ENCODE measurements around the gene HS2ST1. TPM values are rescaled to one million over a fixed set of nuclear protein-coding genes. Genes with fewer than 3 reads are reported as not detected.
"Not testable (repeated sequence)": the region's sequence is repeated elsewhere in the genome, so short reads cannot be mapped to it uniquely, and the experiment has no call there.

The HS2ST1 gene
- 16.0 TPM for polyA plus RNA-seq (2012; ENCODE audit: missing spikeins)

DNA sequence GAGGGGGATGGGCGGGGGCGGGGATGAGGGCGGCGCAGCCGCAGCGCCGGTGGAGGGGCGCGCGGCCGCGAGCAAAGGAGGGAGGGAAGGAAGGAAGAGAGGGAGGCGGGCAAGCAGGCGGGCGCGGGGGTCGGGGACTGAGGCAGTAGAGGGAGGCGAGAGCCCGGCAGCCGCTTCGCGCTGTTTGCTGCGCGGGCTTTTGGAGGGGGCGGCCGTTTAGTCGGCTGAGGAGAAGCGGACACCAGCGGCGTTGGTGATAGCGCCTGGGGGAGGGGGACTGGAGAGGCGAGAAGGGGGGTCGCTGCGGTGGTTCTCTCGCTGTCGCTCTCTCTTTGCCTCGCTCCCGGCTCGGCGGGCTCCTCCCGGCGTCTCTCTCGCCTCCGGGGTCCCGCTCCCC is at the start of gene HS2ST1:
HS2ST1 (plus strand) TSS at position 35 of the 397 bp plus-strand sequence.
- TF ChIP-seq POLR2AphosphoS5 (IDR thresholded peaks at IDR 0.05; ENCODE audit: low read depth, low read length): no peak; the same call in 1 of the 2 replicates
- TF ChIP-seq POLR2A (IDR thresholded peaks at IDR 0.05; ENCODE audit: low read depth, low read length): peak; percentile 74
- peak; percentile 25; the same call in 1 of the 2 replicates for TF ChIP-seq TAF1 (IDR thresholded peaks at IDR 0.05; ENCODE audit: borderline replicate concordance, low read depth, low read length)
- DNase-seq (ENCODE audit: insufficient read length): no peak
- FAIRE-seq: no peak

DNA sequence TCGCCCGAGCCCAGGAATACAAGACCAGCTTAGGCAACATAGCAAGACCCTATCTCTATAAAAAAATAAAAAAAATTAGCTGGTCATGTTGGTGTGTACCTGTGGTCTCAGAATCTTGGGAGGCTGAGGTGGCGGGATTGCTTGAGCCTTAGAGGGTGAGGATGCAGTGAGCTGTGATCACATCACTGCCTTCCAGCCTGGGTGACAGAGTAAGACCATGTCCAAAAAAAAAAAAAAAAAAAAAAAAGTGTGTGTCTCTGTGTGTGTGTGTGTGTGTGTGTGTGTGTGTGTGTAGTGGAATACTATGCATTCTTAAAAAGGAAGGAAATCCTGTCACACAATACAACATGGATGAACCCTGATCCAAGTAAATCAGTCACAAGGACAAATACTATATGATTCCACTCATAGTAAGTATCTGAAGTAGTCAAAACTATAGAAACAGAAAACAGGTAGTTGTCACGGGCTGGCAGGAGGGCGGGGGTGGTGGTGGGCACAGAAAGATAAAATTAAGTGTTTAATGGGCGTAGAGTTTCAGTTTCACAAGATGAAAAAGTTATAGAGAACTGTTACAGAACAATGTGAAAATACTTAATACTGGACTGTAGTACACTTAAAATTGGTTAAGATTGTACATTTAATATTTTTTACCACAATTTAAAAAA is 48.3 kb upstream of the HS2ST1 start:
- DNase-seq (ENCODE audit: insufficient read length) (no peak), FAIRE-seq (peak; percentile 33)
- no peak for TF ChIP-seq POLR2AphosphoS5 (IDR thresholded peaks at IDR 0.05; ENCODE audit: low read depth, low read length)
- no peak for TF ChIP-seq TAF1 (IDR thresholded peaks at IDR 0.05; ENCODE audit: borderline replicate concordance, low read depth, low read length)
- TF ChIP-seq POLR2A (IDR thresholded peaks at IDR 0.05; ENCODE audit: low read depth, low read length): no peak

DNA sequence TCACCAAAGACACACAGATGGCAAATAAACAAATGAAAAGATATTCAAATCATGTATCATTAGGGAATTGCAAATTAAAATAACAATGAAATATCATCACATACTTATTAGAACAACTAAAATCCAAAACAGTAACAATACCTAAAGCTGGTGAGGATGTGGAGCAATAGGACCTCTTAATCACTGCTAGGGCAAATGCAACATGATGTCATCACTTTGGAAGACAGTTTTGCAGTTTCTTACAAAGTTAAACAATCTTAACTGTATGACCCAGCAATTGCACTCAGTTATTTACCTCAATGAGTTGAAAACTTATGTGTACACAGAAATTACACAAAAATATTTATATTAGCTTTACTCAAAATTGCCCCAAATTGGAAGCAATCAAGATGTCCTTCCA is 47.8 kb upstream of the HS2ST1 start:
- DNase-seq (ENCODE audit: insufficient read length): no peak
- no peak for TF ChIP-seq POLR2AphosphoS5 (IDR thresholded peaks at IDR 0.05; ENCODE audit: low read depth, low read length)
- TF ChIP-seq TAF1 (IDR thresholded peaks at IDR 0.05; ENCODE audit: borderline replicate concordance, low read depth, low read length): no peak
- TF ChIP-seq POLR2A (IDR thresholded peaks at IDR 0.05; ENCODE audit: low read depth, low read length): no peak
- FAIRE-seq: no peak

DNA sequence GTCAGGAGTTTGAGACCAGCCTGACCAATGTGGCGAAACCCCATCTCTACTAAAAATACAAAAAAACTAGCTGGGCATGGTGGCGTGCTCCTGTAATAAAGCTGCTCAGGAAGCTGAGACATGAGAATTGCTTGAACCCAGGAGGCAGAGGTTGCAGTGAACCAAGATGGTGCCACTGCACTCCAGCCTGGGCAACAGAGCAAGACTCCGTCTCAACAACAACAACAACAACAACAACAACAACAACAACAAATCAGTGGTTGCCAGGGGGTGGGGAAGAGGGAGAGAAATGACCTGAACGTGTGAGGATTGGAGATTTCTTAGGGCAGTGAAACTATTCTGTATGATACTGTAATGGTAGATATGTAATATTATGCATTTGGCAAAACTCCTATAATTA is 47.2 kb upstream of the HS2ST1 start:
- DNase-seq (ENCODE audit: insufficient read length); FAIRE-seq: not testable (repeated sequence)

DNA sequence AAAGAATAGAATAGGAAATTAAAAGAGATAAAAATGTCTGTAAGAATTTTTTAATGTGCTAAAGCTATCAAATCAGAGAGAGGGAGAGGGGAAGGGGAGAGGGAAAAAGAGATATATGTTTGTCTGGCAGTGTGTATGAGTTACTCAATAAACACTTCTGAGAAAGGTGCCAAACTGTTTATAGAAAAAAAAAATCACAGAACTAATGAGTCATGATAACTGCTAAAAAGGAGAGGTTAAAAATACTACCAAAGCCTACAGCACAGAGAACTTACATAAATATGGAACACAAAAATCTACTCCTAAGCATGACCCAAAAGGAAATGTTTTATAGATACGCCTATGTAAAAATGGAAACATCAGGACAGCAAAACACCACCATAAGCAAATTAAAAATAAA is 46.0 kb upstream of the HS2ST1 start:
- DNase-seq (ENCODE audit: insufficient read length): no peak

DNA sequence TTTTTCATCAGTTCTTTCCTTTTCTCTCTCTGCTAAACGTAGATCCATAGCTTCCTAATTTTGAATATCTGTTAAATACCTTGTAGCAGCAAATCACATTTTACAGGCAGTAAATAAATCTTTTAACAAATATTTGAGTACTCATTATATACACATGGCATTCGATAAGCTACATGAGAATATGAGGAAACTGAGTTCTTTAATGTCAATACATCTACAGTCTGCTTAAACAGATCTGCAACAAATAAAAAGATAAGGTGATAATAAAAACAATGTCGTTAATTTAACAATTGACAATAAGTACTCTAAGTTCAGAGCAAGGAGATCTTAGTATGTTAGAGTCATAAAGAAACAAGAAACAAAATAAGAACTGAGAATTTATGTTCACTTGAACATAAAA is 43.4 kb upstream of the HS2ST1 start:
- no peak for DNase-seq (ENCODE audit: insufficient read length)
- FAIRE-seq: no peak
- TF ChIP-seq TAF1 (IDR thresholded peaks at IDR 0.05; ENCODE audit: borderline replicate concordance, low read depth, low read length) (no peak), POLR2A (IDR thresholded peaks at IDR 0.05; ENCODE audit: low read depth, low read length) (no peak), POLR2AphosphoS5 (IDR thresholded peaks at IDR 0.05; ENCODE audit: low read depth, low read length) (no peak)

More for the DNA sequence above, 46.0 kb upstream of the HS2ST1 start:
- no peak for FAIRE-seq
- no peak for TF ChIP-seq TAF1 (IDR thresholded peaks at IDR 0.05; ENCODE audit: borderline replicate concordance, low read depth, low read length)
- no peak for TF ChIP-seq POLR2AphosphoS5 (IDR thresholded peaks at IDR 0.05; ENCODE audit: low read depth, low read length)
- TF ChIP-seq POLR2A (IDR thresholded peaks at IDR 0.05; ENCODE audit: low read depth, low read length): no peak

DNA sequence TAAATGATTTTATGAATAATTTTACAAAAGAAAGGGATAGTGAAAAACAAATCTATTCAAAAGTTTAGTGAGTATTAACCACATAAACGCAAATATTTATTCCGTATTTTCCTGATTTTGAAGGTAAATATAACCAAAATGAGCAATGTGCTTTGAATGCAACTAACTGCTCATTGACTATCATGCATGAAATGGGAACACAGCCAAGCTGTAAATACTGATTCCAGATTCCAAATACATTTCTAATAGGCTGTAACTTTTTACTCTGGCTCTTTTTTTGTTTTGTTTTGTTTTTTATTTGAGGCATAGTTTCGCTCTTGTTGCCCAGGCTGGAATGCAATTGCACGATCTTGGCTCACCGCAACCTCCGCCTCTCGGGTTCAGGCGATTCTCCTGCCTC is 42.3 kb upstream of the HS2ST1 start:
- DNase-seq (ENCODE audit: insufficient read length) (no peak), FAIRE-seq (no peak)
- TF ChIP-seq TAF1 (IDR thresholded peaks at IDR 0.05; ENCODE audit: borderline replicate concordance, low read depth, low read length) (no peak), POLR2A (IDR thresholded peaks at IDR 0.05; ENCODE audit: low read depth, low read length) (no peak), POLR2AphosphoS5 (IDR thresholded peaks at IDR 0.05; ENCODE audit: low read depth, low read length) (no peak)

DNA sequence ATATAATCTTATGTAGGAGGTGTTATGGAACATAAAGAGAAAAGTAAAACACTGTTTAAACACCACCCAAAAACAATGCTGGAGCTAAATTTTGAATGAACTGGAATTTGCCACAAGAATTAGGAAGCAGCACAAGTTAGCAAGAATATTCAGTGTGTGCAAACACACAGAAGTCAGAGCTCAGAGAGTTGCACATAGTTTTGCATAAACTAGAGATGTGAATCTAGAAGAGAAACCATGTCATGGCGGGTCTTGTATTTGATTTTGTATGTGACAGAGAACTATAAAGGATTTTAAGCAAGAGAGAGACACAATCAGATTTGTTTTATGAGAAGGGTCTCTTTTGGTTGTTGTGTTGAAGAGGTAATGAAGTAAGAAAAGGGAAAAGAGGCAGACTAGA is 38.7 kb upstream of the HS2ST1 start:
- DNase-seq (ENCODE audit: insufficient read length): no peak
- FAIRE-seq: peak; percentile 76
- TF ChIP-seq TAF1 (IDR thresholded peaks at IDR 0.05; ENCODE audit: borderline replicate concordance, low read depth, low read length) (no peak), POLR2AphosphoS5 (IDR thresholded peaks at IDR 0.05; ENCODE audit: low read depth, low read length) (no peak), POLR2A (IDR thresholded peaks at IDR 0.05; ENCODE audit: low read depth, low read length) (no peak)

DNA sequence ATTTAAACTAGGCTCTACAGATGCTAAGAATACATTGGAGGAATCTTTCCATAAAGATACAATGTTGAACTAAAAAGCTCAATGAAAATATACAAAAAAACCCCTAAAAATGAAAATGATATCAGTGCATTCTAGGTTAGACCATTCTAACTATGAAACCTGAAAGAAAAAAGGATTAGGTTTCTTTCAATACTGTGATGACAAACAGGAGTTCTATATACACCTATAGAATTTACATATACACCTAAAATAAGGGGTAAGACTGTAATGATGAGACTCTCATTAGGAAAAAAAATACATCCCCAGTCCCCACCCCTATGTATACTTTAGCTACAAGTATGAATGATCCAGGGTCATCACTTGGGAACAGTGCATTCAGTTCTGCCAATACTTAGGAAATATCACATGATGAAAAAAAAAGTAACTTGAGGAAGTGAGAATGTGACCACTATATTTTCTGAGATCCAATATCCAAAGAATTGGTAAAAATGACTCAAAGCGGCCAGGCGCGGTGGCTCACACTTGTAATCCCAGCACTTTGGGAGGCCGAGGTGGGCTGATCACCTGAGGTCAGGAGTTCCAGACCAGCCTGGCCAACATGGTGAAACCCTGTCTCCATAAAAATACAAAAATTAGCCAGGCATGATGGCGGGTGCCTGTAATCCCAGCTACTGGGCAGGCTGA is 26.8 kb upstream of the HS2ST1 start:
- FAIRE-seq: no peak
- TF ChIP-seq POLR2A (IDR thresholded peaks at IDR 0.05; ENCODE audit: low read depth, low read length): no peak
- TF ChIP-seq POLR2AphosphoS5 (IDR thresholded peaks at IDR 0.05; ENCODE audit: low read depth, low read length): no peak
- TF ChIP-seq TAF1 (IDR thresholded peaks at IDR 0.05; ENCODE audit: borderline replicate concordance, low read depth, low read length): no peak

DNA sequence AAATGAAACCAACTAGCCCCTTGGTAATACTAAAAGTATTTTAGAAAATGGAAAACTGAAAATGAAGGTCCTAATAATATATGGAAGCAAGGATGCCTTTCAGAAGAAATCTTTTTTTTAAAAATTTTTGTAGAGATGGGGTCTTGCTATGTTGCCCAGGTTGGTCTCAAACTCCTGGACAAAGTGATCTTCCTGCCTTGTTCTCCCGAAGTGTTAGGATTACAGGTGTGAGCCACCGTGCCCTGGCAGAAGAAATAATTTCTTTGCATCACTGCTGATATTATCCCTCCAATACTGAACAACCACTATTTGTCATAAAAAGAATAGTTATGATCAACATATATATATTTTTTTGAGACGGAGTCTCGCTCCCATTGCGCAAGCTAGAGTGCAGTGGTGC is 26.1 kb upstream of the HS2ST1 start:
- DNase-seq (ENCODE audit: insufficient read length) (no peak), FAIRE-seq (no peak)
- no peak for TF ChIP-seq POLR2A (IDR thresholded peaks at IDR 0.05; ENCODE audit: low read depth, low read length)
- TF ChIP-seq POLR2AphosphoS5 (IDR thresholded peaks at IDR 0.05; ENCODE audit: low read depth, low read length): no peak
- TF ChIP-seq TAF1 (IDR thresholded peaks at IDR 0.05; ENCODE audit: borderline replicate concordance, low read depth, low read length): no peak

More for the DNA sequence above, 26.8 kb upstream of the HS2ST1 start:
- no peak for DNase-seq (ENCODE audit: insufficient read length)

DNA sequence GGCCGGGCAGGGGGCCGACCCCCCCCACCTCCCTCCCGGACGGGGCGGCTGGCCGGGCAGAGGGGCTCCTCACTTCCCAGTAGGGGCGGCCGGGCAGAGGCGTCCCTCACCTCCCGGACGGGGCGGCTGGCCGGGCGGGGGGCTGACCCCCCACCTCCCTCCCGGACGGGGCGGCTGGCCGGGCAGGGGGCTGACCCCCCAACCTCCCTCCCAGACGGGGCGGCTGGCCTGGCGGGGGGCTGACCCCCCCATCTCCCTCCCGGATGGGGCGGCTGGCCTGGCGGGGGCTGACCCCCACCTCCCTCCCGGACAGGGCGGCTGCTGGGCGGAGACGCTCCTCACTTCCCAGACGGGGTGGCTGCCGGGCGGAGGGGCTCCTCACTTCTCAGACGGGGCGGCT is 15.0 kb upstream of the HS2ST1 start:
- not testable (repeated sequence) for FAIRE-seq; DNase-seq (ENCODE audit: insufficient read length)

DNA sequence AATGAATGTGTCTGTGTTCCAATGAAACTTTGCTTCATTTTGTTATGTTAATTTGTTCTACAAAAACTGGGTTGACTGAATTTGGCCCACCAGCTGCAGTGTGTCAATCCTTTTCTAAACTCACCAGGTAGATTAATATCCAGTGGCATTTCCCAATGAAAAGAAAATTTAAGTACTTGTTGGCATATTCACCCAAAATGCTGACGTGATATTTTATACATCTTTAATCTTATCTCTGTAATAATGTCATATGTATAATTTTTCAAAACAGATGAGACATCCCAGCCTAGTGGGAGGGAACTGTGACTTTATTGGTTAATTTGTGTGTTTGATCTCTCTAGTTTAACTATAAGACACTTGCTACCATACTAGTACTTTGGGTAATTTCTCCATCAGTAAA is 8.6 kb upstream of the HS2ST1 start:
- FAIRE-seq (no peak), DNase-seq (ENCODE audit: insufficient read length) (no peak)
- no peak for TF ChIP-seq POLR2A (IDR thresholded peaks at IDR 0.05; ENCODE audit: low read depth, low read length)
- TF ChIP-seq POLR2AphosphoS5 (IDR thresholded peaks at IDR 0.05; ENCODE audit: low read depth, low read length): no peak
- TF ChIP-seq TAF1 (IDR thresholded peaks at IDR 0.05; ENCODE audit: borderline replicate concordance, low read depth, low read length): no peak
